NCI-H524 treated with DMSO at 0.1 percent for 48 hours (cell line): ENCODE data around the gene CAB39L.
A peak's percentile ranks its signal among the peaks of the same experiment; 100 is the strongest.
"Not testable (repeated sequence)": the region's sequence is repeated elsewhere in the genome, so short reads cannot be mapped to it uniquely, and the experiment has no call there.

Experiments used
- DNase-seq: peaks from one replicate; lab custom pipeline; 2025; lab: John Stamatoyannopoulos, UW

CAB39L gene

DNA sequence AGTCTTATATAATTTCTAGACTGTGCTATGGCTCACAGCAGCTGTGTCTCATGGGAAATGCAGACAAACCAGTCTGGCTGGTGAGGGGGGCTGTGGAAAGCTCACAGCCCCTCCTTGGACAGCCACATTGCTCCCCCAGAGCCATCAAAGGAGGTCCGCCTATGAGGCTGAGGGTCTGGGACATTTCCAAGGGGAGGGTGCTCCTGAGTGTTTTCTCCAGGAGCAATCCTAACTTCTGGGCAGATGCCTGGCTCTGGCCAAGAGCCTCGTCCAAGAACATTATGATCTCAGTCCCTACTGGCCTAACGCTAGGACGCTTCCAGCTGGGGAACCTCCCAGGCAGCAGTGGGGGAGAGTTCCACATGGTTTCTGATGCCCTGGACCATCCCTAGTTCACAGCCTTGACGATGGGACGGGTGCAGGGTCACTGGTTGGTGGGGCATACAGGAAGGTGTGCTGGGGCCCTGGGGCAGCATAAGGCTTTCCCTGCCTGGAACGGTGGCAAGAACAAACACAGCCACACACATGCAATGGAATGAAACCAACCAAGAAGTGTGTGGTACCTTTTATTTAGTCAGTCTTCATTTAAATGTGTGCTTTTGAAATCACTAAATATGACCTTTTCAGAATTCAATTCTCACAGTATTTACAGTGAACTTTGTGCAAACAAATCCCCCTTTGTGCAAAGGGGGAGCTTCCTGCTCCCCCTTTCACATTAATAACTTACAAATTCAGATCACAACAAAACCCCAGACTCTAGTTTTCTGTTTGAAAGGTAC, 135.6 kb downstream of the CAB39L start:
- DNase-seq: no peak

DNA sequence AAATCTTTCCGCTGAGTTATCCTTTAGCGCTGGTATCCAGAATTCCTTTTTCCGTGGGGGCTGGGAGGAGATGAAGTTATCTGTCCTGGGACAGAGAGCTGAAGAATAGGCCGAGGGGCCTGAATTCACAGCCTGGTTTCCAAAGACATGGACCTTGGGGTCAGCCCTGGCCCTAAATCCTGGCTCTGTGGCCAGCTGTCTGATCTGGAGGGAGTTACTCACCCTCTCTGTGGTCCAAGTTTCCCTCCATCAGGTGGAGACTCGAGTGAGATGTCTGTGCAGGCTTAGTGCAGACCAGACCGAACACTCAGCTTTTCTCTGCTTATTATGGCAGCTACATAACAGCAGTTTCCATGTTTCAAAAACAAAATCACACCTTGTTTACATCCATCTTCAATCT, 136.5 kb downstream of the CAB39L start:
- no peak for DNase-seq

DNA sequence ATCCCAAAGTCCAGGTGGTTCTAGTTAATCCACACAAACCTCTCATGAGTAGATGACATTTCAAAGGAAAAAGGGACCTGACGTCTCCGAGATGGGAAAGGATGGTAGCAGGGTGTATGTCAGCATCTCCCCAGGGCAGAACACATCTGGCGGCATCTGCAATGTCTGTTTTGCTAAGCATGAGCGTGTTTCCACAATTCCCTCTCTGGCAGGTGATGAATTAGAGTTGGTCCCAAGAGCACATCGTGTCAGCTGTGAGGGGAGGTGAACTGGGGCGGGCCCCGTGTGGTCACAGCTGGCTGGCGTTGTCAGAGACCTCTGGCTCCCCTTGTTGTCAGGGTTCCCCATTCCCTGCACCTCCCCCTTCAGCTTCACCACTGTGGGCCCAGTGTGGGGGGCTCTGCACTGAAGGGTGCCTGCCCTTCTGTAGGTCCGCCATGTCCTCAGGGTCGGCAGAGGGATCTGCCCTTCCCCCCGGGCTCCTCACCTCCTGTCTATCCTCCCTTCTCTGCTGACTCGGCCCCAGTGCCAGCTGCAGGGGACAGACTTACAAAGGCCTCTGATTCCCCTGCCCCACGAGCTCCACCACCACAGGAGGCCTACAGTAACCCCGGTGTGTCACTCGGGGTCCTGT, 138.0 kb downstream of the CAB39L start:
- no peak for DNase-seq

DNA sequence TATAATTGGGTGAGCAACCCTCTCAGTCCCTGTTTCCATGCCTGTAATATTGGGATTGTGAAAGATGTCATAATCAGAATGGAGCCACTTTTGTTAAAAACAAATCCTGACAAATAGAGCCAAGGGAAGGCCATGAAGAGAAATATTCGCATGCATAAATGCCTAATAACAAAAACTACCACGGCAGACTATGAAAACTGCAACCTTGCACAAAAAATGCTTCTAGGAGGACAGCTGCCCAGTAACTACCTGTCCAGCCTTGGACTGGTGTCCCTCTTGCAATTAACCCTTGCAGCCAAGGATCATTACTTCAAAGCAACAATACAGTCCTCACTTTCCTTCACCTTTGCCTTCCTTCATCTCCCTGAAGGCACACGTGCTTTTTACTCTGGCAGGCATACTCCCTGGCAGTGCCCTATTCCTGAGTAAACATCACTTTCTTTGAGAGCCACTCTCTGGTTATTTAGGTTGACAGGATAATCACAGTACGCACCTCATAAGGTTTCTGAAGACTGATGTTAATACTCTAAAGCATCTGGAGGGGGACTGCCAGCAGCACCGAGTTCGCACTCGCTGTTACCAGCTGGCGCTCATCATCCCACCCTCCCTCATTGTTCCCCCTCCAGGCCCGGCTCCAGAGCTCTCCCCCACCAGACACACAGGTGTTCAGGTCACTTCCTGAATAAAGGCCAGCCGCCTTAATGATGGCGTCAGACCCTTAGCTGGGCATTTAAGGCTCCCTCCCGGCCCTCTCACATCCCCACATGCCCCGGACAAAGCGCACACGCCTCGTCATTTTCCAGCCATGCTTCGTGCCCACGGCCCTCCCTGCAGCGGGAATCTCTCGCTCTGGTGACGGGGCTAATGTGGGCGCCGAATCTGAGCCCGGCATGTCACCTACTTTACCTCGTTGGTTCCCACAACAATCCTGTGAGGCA, 138.8 kb downstream of the CAB39L start:
- DNase-seq: peak; percentile 52

DNA sequence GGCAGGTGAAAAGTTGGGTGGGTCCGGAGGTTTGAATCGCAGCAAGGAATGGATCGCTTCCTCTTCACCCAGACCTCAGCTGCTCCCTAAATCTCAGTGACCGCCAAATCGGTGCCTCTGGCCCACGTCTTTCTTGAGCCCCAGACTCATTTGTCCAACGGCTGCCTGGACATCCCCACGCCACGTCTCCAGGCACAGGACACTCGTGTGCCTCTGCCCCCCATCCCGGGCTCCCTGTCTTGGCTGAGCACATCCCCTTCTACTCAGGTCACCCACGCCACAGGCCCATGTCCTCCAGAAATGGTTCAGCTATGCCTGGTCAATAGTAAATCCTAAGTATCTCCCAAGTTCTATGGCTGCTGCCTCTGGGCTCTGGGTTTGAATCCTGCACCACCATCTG, 139.5 kb downstream of the CAB39L start:
- no peak for DNase-seq

DNA sequence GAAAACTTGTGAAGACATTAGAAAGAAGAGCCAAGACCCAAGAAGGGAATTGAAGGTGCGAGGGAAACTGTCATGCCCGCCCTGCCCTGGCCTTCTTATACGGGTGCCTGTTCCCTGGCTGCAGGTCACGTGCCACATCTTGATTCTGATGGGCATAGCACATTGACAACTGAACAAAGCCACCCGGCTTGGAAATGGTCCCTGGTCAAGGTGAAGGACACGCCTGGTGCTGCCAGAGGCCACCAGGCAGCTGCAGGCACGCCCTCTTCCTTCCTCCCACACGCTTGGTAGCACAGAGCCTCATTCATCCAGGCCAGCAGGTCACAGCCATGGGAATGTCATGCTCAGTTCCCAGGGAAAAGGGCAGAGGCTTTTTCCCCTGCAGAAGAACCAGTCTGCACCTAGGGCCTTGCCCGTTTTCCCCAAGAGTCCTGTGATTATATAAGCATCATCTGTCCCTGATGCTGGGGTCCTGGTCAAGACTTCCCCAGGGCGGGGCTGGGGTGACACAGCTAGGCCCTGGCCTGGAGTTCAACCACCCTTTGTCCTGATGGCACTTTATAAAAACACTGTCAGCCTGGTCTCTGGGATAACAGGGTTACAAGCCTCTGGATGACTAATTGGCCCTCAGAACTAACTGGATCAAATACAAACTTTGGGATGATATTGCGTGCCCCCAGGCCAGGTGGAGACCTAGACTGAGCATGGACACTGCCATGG, 140.2 kb downstream of the CAB39L start:
- no peak for DNase-seq

DNA sequence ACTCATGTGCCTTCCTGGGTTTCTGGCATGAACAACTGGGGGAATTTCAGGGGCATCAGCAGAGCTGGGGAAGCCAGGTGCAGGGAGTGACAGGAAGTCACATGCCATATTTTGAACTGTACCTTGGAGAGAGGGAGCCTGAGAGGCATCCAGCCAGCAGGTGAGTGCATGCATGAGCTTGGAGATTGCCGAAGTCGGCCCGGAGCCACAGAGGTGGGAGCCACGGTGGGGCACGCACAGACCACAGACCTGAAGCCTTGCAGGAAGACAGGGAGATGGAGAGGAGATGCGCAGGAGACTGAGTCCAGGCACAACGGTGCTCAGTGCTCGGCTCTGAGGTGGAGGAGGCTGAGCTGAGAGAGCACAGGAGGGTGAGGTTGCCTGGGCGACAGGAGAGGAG, 141.0 kb downstream of the CAB39L start:
- no peak for DNase-seq

DNA sequence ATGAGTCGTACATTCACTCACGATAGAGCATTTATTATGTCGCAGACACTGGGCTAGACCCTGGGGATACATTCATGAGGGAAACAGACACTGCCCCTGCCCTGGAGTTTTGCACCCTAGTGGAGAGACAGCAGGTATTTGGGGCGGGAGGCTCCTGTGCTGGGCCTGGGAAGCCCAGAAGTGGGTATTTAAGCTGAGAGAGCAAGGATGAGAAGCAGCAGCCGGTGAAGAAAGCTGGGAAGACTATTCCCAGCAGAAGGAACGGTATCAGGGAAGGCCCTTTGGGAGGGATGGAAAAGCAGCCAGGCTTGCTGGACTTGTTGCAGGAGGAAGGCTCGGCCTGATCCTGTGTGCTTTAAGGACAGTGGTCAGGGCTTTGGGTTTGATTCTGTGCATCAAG, 141.6 kb downstream of the CAB39L start:
- no peak for DNase-seq

DNA sequence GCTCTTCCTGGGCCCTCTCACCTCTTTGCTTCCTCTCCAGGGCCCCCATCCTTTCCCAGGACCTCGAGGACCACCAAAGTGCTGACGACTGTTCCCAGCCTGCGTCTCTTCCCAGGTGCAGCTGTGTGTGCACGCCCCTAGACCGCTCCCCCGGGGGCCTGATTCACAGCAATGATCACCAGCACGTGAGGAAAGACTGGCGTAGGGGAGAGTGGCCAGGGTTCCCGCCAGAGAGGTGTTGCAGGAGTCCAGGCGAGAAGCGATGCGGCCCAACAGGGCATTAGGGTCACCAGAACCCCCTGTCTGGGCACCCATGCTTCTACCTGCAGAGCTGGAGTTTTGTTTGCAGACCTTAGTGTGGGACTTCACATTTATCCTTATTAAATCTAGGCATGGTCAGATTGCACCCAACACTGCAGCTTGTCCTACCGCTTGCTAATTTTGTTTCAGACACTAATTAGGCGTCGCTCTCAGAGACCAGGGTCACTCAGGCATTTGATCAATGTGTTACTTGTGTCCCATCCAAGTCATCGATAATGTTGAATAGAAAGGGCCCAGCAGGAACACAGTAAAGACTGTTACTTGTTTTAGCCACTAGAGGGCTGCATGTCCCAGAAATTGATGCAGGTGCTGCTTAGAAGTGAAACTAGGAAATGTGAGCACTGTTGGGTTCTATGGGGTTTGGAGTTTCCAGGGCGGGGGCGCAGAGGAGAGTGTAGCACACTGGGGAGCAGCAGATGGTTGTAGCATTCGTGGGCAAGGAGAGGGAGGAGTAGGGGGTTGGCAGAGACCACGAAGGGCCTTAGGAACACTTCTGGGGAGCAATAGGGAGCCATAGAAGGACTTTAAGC, 142.9 kb downstream of the CAB39L start:
- peak; percentile 42 for DNase-seq

DNA sequence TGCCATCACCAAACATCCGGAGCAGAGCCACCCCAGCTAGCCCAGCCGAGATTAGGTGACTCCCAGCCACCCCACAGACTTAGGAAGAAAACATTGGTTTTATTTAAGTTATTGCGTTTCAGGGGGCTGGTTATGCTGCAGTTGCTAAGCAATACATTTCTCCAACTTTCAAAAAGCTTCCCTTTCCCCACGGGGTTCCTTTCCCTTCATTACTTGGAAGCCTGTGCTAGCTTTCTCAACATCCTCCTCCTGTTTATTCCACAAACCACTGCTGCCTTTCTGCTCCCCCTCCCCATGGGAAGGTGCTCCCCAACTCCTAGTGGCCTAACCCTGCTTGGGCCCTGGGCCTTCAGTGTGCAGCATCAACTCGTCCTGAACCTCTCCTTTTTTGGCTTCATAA, 143.6 kb downstream of the CAB39L start:
- no peak for DNase-seq

DNA sequence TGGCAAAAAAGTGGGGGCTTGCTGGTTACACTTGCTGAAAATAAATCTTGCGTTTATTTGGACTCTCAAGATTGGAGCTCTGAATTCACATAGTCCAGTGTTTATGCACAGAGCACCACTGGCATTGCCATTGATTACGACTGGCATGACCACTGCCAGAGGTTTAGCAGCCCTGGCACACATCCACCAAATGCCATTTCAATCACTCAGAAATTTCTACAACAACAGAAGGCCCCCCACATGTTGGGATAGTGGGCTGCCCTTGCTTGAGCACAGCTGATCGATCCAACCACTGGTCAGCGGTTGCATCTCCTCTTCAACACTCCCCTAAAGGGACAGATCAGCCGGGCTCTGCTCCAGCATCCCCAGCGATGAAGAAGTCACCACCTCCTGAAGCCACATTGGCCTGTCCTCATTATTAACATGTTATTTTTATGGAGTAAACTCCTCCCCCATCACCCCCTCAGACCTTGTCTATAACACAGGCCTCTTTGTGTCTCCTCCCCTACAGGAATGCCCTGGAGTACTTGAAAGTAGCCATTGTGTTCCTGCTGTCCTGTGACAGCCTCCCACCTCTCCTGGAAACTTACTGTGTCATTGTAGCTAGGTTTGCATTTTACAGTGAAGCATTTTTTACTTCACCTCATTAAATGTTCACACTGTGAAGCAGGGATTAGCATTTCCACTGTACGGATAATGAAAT, 144.8 kb downstream of the CAB39L start:
- DNase-seq: no peak

DNA sequence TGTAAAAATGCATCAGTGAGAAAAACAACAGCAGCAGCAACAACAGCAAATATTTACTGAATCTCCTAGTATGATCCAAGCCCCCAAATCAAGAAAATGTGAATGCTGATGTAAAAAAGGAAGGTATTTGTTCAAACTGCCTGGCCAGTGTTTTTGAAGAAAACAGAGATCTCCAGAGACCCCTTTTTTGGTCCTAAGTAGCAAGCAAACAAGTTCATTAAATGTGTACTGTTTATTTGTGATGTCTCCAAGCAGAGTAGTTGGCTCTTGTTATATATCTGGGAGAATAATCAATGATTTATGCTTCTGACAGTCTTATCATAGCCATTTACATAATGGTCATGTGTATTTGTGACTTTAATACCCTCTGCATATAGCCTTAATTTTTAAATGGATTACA, 145.4 kb downstream of the CAB39L start:
- DNase-seq: no peak

DNA sequence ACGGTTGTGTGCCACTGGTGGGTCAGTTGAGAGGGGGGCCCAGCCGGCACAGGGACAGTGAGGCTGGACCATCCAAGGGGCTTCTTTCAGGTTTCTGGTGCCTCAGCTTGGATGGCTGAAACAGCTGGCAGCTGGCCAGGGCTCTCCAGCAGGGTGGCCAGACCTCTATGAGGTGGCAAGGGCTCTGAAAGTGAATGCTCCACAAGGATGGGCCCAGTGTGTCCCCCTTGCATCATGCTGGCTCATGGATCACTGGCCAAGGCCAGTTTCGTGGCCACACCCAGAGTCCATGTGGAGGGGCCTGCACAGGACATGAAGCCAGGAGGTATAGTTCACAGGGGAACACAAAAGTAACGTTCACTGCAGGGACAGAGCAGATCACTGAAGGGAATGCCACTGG, 146.5 kb downstream of the CAB39L start:
- DNase-seq: no peak

DNA sequence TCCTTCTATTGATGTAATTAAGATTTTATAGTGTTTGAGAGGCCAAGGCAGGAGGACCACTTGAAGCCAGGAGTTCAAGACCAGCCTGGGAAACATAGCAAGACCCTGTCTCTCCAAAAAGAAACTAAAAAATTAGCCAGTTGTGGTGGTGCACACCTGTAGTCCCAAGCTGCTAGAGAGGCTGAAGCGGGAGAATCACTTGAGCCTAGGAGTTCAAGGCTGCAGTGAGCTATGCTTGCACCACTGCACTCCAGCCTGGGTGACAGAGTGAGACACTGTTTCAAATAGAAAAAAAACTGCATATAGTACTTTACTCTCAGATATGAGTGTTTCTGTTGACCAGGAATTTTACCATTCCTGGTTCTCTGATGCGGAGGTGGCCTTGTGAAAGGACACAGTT, 147.2 kb downstream of the CAB39L start:
- no peak for DNase-seq

DNA sequence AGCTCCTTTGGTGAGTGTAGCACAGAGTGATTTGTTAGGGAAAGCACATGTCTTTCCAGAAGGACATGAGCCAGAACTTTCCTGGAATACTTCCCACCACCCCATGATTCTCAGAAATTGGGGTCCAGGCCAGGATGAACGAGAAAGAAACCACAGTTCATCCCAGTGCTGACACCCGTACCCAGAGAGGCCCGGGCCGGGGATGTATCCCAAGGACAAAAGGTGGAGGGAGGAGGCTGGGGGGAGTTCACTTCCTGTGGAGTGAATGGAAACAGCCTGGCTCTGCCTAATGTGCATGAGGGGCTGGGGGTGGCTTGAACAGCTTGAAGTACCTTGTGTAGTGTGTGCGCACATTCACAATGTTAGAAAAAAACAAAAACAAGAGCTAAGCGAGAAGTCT, 148.6 kb downstream of the CAB39L start:
- no peak for DNase-seq

DNA sequence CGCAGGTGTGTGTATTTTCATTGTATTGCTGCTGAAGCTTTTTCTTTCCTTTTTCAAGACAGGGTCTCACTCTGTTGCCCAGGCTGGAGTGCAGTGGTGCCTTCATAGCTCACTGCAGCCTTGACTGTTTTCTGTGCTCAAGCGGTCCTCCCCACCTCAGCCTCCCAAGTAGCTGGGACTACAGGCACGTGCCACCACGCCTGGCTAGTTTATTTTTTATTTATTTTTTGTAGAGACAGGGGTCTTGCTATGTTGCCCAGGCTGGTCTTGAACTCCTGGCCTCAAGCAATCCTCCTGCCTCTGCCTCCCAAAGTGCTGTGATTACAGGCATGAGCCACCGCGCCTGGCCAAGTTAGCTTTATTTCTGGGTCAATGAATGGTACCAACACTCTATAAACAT, 149.1 kb downstream of the CAB39L start:
- not testable (repeated sequence) for DNase-seq

DNA sequence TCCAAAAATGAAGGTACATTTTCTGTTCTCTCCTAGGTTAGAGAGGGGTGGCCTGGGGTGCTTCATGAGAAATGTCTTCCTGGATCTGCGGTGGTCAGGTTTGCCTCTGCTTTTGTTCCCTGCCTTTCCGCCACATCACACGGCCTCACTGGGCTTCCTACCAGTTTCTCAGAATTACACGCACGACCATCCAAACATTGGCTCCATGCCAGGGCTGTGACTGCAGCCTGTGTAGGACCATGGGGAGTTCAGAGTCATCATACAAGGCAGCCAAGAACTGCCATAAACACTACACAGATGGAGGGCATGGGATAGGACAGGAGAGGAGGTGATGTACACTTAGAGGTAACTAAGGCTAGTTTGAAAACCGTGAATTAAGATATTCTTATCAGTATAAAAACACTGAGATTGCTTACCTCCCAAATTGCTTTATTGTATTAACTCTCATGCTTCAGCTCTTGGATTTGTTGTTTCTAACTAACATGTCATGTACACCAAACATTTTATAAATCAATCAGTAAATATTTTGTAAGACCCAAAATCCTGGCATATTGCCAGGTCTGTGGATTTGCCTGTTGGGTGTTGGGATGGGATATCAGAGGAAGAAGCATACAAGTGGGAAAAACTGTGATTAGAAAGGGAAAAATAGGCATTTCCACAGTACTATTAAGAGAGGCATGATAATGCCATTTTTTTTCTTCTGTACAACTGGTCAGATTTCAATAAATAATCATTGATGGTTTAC, 150.9 kb downstream of the CAB39L start:
- DNase-seq: no peak

DNA sequence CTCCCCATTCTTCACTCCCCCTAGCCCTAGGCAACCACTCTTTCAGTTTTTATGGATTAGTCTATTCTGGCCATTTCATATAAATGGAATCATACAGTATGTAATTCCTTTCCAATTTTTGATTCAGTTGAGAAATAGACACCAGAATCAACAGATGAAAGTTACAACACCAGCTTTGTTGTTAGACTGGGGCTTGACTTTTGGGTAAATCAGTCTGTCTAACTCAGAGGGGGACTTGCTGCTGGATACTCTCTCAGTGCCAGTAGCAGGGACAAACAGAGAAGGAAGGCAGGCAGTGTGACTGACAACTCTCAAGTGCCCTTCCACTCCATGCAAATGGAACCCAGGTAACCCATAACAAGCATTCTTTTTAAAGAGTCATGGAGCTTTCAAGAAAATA, 155.4 kb downstream of the CAB39L start:
- DNase-seq: no peak

DNA sequence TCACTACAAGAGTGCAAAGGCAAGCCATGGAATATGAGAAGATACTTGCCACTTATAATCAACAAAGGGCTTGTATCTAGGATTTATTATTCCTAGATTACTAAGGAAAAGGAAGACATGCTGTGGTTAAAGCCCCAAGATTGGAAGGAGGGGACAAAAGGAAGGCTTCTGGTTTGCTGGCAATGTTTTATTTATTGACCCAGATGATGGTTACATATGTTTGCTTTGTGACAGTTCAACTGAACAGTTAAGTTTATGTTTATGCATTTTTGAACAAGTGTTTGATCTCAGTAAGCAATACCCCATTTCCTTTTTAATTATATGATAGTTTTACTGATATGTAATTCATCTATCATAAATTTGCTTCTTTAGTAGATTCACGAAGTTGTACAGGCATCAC, 155.9 kb downstream of the CAB39L start:
- DNase-seq: no peak

DNA sequence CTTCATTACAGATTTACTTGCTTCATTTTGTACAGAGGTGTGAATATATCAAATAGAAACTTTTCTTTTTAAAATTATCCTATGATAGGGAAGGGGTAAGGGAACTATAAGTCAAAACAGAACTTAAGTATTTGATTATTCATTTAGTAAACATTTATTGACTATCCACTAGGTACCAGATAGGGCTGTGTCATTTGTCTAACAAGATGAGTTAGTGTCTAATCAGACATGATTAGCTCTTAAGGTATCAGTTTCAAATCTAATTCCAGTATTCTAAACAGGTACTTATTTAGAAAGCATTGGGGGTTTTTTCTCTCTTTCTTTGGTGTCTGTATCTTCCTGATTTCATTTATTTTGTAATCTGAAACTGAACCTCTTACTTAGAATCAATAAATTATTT, 164.0 kb downstream of the CAB39L start:
- DNase-seq: no peak
